Measurements from ENCODE around the gene NMRK2.
"Not testable (repeated sequence)": the region's sequence is repeated elsewhere in the genome, so short reads cannot be mapped to it uniquely, and the experiment has no call there.

Gene NMRK2

GRCh38 chr19:3952755-3953276, 19.9 kb downstream of the NMRK2 start:
- not testable (repeated sequence) for H4K91ac ChIP-seq (ENCODE audit: low read depth, low read length); H3K9me3 ChIP-seq (ENCODE audit: insufficient read depth, low read depth, low read length); H3K27ac ChIP-seq (ENCODE audit: low read depth, low read length); H3K79me1 ChIP-seq (ENCODE audit: low read length); H2AK5ac ChIP-seq (ENCODE audit: low read length); H3K18ac ChIP-seq (ENCODE audit: low read length); H3K4me2 ChIP-seq (ENCODE audit: low read length); H3K4ac ChIP-seq (ENCODE audit: low read depth, low read length); DNase-seq; H3K14ac ChIP-seq (ENCODE audit: low read length); H2BK5ac ChIP-seq (ENCODE audit: low read depth, low read length, poor library complexity); H3K9ac ChIP-seq (ENCODE audit: low read length); H3K79me2 ChIP-seq (ENCODE audit: control insufficient read depth, insufficient read depth, low read length, poor library complexity); H3K4me3 ChIP-seq (ENCODE audit: low read depth, low read length); H4K8ac ChIP-seq (ENCODE audit: low read depth, low read length); H2BK120ac ChIP-seq (ENCODE audit: insufficient read depth, low read length, poor library complexity); H3K23ac ChIP-seq (ENCODE audit: low read length); H4K12ac ChIP-seq (ENCODE audit: low read depth, low read length); H2BK12ac ChIP-seq (ENCODE audit: low read length); H3K27me3 ChIP-seq (ENCODE audit: insufficient read depth, low read length); H2AFZ ChIP-seq (ENCODE audit: insufficient read depth, low read length, poor library complexity)
- H3K4me1 ChIP-seq (ENCODE audit: control insufficient read depth in 1 of 2, insufficient read depth in 2 of 2, low read length in 2 of 2): peaks cover 7 to 13% of the 10 kb centered on the region in 2 experiments
- H3K36me3 ChIP-seq (ENCODE audit: control insufficient read depth in 1 of 2, insufficient read depth in 2 of 2, low read length in 2 of 2): peaks cover 24 to 26% of the 10 kb centered on the region in 2 experiments
- no CpG with 5 or more reads among the region's 9 CpGs for WGBS (ENCODE audit: extremely low coverage, insufficient coverage, insufficient read length)

DNA sequence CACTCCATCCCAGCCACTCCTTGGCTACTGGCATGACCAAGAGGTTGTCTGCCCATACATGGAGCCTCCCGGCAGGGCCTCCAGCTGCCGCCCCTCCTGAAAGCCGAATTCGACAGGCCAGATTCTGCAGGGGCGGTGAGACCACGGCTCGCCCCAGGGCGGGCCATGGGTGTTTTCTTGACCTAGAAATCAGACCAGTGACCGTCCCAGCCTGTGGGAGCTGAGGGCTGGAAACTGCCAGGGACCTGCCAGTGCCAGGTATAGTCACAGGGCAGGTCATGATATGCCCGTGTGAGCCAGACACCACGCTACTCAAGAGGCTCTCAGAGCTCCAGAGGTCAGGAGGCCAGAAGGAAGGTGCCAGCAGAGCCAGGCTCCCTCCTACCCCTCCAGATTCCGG, 21.2 kb downstream of the NMRK2 start:
- H3K18ac ChIP-seq (ENCODE audit: low read length): no peak overlapping the region
- no peak overlapping the region for H4K8ac ChIP-seq (ENCODE audit: low read depth, low read length)
- H3K36me3 ChIP-seq (ENCODE audit: control insufficient read depth in 1 of 2, insufficient read depth in 2 of 2, low read length in 2 of 2): peaks cover 37 to 39% of the 10 kb centered on the region in 2 experiments
- no peak overlapping the region for H3K14ac ChIP-seq (ENCODE audit: low read length)
- no peak overlapping the region for H2AK5ac ChIP-seq (ENCODE audit: low read length)
- H3K79me2 ChIP-seq (ENCODE audit: control insufficient read depth, insufficient read depth, low read length, poor library complexity): no peaks in the 10 kb centered on the region
- no peak for DNase-seq
- no peak overlapping the region for H3K4ac ChIP-seq (ENCODE audit: low read depth, low read length)
- H3K27ac ChIP-seq (ENCODE audit: low read depth, low read length): no peak overlapping the region
- no peak overlapping the region for H3K4me2 ChIP-seq (ENCODE audit: low read length)
- no peak overlapping the region for H2BK12ac ChIP-seq (ENCODE audit: low read length)
- H3K27me3 ChIP-seq (ENCODE audit: insufficient read depth, low read length): no peaks in the 10 kb centered on the region
- H3K9ac ChIP-seq (ENCODE audit: low read length): no peak overlapping the region
- H4K12ac ChIP-seq (ENCODE audit: low read depth, low read length): no peak overlapping the region
- H2BK120ac ChIP-seq (ENCODE audit: insufficient read depth, low read length, poor library complexity): no peak overlapping the region
- peaks cover 3% of the 10 kb centered on the region for H3K9me3 ChIP-seq (ENCODE audit: insufficient read depth, low read depth, low read length)
- peaks cover 7 to 13% of the 10 kb centered on the region in 2 experiments for H3K4me1 ChIP-seq (ENCODE audit: control insufficient read depth in 1 of 2, insufficient read depth in 2 of 2, low read length in 2 of 2)
- no peaks in the 10 kb centered on the region for H3K79me1 ChIP-seq (ENCODE audit: low read length)
- H4K91ac ChIP-seq (ENCODE audit: low read depth, low read length): no peak overlapping the region
- no peak overlapping the region for H2AFZ ChIP-seq (ENCODE audit: insufficient read depth, low read length, poor library complexity)
- H2BK5ac ChIP-seq (ENCODE audit: low read depth, low read length, poor library complexity): no peak overlapping the region
- H3K4me3 ChIP-seq (ENCODE audit: low read depth, low read length): no peak overlapping the region
- H3K23ac ChIP-seq (ENCODE audit: low read length): no peak overlapping the region
- no CpG with 5 or more reads among the region's 12 CpGs for WGBS (ENCODE audit: extremely low coverage, insufficient coverage, insufficient read length)

GRCh38 chr19:3955276-3955675, 22.4 kb downstream of the NMRK2 start:
- H3K79me2 ChIP-seq (ENCODE audit: control insufficient read depth, insufficient read depth, low read length, poor library complexity); H4K91ac ChIP-seq (ENCODE audit: low read depth, low read length); H3K9ac ChIP-seq (ENCODE audit: low read length); H3K9me3 ChIP-seq (ENCODE audit: insufficient read depth, low read depth, low read length); H3K18ac ChIP-seq (ENCODE audit: low read length); DNase-seq; H3K79me1 ChIP-seq (ENCODE audit: low read length); H2BK120ac ChIP-seq (ENCODE audit: insufficient read depth, low read length, poor library complexity); H3K4me2 ChIP-seq (ENCODE audit: low read length); H4K12ac ChIP-seq (ENCODE audit: low read depth, low read length); H2AK5ac ChIP-seq (ENCODE audit: low read length); H4K8ac ChIP-seq (ENCODE audit: low read depth, low read length); H2AFZ ChIP-seq (ENCODE audit: insufficient read depth, low read length, poor library complexity); H3K4ac ChIP-seq (ENCODE audit: low read depth, low read length); H3K14ac ChIP-seq (ENCODE audit: low read length); H3K27ac ChIP-seq (ENCODE audit: low read depth, low read length); H3K27me3 ChIP-seq (ENCODE audit: insufficient read depth, low read length); H2BK5ac ChIP-seq (ENCODE audit: low read depth, low read length, poor library complexity); H3K23ac ChIP-seq (ENCODE audit: low read length); H2BK12ac ChIP-seq (ENCODE audit: low read length); H3K4me3 ChIP-seq (ENCODE audit: low read depth, low read length): not testable (repeated sequence)
- WGBS (ENCODE audit: extremely low coverage, insufficient coverage, insufficient read length): no CpG with 5 or more reads among the region's 13 CpGs
- peaks cover 48 to 51% of the 10 kb centered on the region in 2 experiments for H3K36me3 ChIP-seq (ENCODE audit: control insufficient read depth in 1 of 2, insufficient read depth in 2 of 2, low read length in 2 of 2)
- peaks cover 7 to 13% of the 10 kb centered on the region in 2 experiments for H3K4me1 ChIP-seq (ENCODE audit: control insufficient read depth in 1 of 2, insufficient read depth in 2 of 2, low read length in 2 of 2)

GRCh38 chr19:3955688-3956087, 22.8 kb downstream of the NMRK2 start:
- Histone ChIP-seq H3K79me2 (ENCODE audit: control insufficient read depth, insufficient read depth, low read length, poor library complexity) (no peaks in the 10 kb centered on the region), H2BK5ac (ENCODE audit: low read depth, low read length, poor library complexity) (no peak overlapping the region), H3K9ac (ENCODE audit: low read length) (no peak overlapping the region), H4K12ac (ENCODE audit: low read depth, low read length) (no peak overlapping the region), H3K23ac (ENCODE audit: low read length) (no peak overlapping the region), H3K36me3 (ENCODE audit: control insufficient read depth in 1 of 2, insufficient read depth in 2 of 2, low read length in 2 of 2) (peaks cover 52% of the 10 kb centered on the region in 2 experiments), H3K4me2 (ENCODE audit: low read length) (no peak overlapping the region), H3K18ac (ENCODE audit: low read length) (no peak overlapping the region), H3K27ac (ENCODE audit: low read depth, low read length) (no peak overlapping the region), H2AK5ac (ENCODE audit: low read length) (no peak overlapping the region), H3K14ac (ENCODE audit: low read length) (no peak overlapping the region), H3K4me1 (ENCODE audit: control insufficient read depth in 1 of 2, insufficient read depth in 2 of 2, low read length in 2 of 2) (peaks cover 7 to 13% of the 10 kb centered on the region in 2 experiments), H2AFZ (ENCODE audit: insufficient read depth, low read length, poor library complexity) (no peak overlapping the region), H3K9me3 (ENCODE audit: insufficient read depth, low read depth, low read length) (peaks cover 6% of the 10 kb centered on the region), H3K79me1 (ENCODE audit: low read length) (no peaks in the 10 kb centered on the region), H4K8ac (ENCODE audit: low read depth, low read length) (no peak overlapping the region), H3K4me3 (ENCODE audit: low read depth, low read length) (no peak overlapping the region), H2BK120ac (ENCODE audit: insufficient read depth, low read length, poor library complexity) (no peak overlapping the region), H3K27me3 (ENCODE audit: insufficient read depth, low read length) (no peaks in the 10 kb centered on the region), H2BK12ac (ENCODE audit: low read length) (no peak overlapping the region), H4K91ac (ENCODE audit: low read depth, low read length) (no peak overlapping the region), H3K4ac (ENCODE audit: low read depth, low read length) (no peak overlapping the region)
- no peak for DNase-seq
- no CpG with 5 or more reads among the region's 10 CpGs for WGBS (ENCODE audit: extremely low coverage, insufficient coverage, insufficient read length)
